ENCODE data around the gene EPHA4.

DNA sequence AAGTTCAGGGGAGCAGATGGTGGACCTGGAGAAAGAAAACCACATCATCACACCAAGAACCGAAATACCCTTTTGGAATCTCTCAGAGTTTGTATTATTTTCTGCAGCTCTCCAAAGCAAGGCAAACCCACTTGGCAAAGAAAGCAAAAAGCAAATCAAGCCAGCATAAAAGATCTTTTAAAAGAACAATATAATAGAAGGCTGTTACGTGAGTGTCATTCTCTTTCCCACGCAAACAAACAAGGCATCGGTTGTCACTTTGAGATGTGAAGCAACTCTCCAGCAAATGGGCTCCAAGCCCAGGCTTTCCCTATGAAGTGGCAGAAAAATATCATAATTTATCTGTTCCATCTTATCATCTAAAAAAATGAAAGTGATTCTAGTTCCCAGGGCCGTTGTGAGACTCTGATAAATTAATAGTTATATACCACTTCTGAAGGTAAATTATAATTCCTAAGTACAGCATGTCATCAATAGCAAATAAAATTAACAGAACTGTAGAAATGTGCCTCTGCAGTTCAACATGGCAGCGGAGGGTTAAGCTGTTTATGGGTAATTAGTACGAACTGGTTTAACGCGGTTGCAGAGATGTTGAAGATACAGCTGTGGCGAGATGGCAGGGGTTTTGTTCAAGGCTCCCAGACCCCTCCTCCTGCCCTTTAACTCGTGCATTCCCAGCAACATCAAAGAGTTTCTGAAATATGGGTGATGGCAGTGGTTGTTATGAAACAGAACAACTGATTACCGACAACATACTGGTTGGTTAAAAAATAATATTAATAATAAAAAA is 89.2 kb downstream of the EPHA4 start:
- no peak for TF ChIP-seq EZH2 (IDR thresholded peaks at IDR 0.05; ENCODE audit: borderline replicate concordance, low read depth, low read length, severe bottlenecking)
- TF ChIP-seq, protein P1, sequence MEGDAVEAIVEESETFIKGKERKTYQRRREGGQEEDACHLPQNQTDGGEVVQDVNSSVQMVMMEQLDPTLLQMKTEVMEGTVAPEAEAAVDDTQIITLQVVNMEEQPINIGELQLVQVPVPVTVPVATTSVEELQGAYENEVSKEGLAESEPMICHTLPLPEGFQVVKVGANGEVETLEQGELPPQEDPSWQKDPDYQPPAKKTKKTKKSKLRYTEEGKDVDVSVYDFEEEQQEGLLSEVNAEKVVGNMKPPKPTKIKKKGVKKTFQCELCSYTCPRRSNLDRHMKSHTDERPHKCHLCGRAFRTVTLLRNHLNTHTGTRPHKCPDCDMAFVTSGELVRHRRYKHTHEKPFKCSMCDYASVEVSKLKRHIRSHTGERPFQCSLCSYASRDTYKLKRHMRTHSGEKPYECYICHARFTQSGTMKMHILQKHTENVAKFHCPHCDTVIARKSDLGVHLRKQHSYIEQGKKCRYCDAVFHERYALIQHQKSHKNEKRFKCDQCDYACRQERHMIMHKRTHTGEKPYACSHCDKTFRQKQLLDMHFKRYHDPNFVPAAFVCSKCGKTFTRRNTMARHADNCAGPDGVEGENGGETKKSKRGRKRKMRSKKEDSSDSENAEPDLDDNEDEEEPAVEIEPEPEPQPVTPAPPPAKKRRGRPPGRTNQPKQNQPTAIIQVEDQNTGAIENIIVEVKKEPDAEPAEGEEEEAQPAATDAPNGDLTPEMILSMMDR (IDR thresholded peaks at IDR 0.05; ENCODE audit: borderline replicate concordance, extremely low read depth, low read length, poor library complexity, severe bottlenecking): no peak
